ENCODE results near the gene ZBTB38. TPM values are rescaled to one million over a fixed set of nuclear protein-coding genes. Genes with fewer than 3 reads are reported as not detected.

ZBTB38 gene
- total and polyA plus RNA-seq, 2 donors (not counting 1 experiment from before 2014, with no cell fraction given), result 13.8 to 71.2 TPM

DNA sequence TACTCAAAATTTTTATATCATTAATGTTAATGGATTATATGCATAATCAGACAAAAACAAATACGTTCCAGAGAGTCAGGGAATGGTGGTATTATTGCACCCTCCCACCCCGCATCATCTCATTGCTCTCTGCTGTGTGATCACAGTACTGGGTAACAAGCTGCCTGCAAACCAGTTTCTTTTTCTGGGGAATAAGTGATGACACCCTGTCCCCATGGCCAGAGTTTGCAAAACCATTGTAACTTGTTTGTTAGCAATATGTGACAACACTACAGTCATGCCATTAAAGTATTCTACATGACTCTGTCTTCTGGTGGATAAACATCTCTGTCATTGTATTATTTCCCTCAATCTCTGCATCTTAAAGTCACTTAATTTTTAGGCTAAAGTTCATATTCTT, 39.5 kb downstream of the ZBTB38 start:
- Histone ChIP-seq H3K79me2 (ENCODE audit: control insufficient read depth, insufficient read depth, low read length) (peaks cover 5% of the 10 kb centered on the region), H3K9ac (ENCODE audit: low read length) (no peak overlapping the region), H3K36me3 (replicated peaks in 1 of 2; ENCODE audit: control extremely low read depth in 1 of 2, control insufficient read depth in 1 of 2, extremely low read depth in 1 of 2, insufficient read depth in 2 of 2, low read length in 1 of 2) (peaks cover 0 to 22% of the 10 kb centered on the region in 2 experiments), H3K4me1 (ENCODE audit: control insufficient read depth in 2 of 2, insufficient read depth in 2 of 2, low read length in 2 of 2) (peaks cover 22 to 25% of the 10 kb centered on the region in 2 donors), H3K4me2 (replicated peaks; ENCODE audit: low read depth, low read length, poor library complexity, severe bottlenecking) (no peak overlapping the region), H3K27ac (ENCODE audit: low read length in 2 of 2) (no peak overlapping the region), H3K9me3 (ENCODE audit: control extremely low read depth in 1 of 3, control insufficient read depth in 2 of 3, insufficient read depth in 1 of 3, low read length in 2 of 3) (no peaks in the 10 kb centered on the region), H3K27me3 (replicated peaks in 1 of 4; ENCODE audit: control extremely low read depth in 1 of 4, control insufficient read depth in 3 of 4, insufficient read depth in 4 of 4, low read length in 3 of 4) (no peaks in the 10 kb centered on the region), H3K4me3 (ENCODE audit: control extremely low read depth in 1 of 5, extremely low read depth in 1 of 5, insufficient read depth in 1 of 5, low read depth in 2 of 5, low read length in 4 of 5) (no peak overlapping the region), H4K20me1 (ENCODE audit: control insufficient read depth, insufficient read depth, low read length, poor library complexity, severe bottlenecking) (no peaks in the 10 kb centered on the region), H2AFZ (ENCODE audit: insufficient read depth, low read depth, low read length, poor library complexity, severe bottlenecking) (no peak overlapping the region)
- H3K27me3 Mint-ChIP-seq, result no peaks in the 10 kb centered on the region
- H3K27ac Mint-ChIP-seq, result no peak overlapping the region
- TF ChIP-seq, protein P1, sequence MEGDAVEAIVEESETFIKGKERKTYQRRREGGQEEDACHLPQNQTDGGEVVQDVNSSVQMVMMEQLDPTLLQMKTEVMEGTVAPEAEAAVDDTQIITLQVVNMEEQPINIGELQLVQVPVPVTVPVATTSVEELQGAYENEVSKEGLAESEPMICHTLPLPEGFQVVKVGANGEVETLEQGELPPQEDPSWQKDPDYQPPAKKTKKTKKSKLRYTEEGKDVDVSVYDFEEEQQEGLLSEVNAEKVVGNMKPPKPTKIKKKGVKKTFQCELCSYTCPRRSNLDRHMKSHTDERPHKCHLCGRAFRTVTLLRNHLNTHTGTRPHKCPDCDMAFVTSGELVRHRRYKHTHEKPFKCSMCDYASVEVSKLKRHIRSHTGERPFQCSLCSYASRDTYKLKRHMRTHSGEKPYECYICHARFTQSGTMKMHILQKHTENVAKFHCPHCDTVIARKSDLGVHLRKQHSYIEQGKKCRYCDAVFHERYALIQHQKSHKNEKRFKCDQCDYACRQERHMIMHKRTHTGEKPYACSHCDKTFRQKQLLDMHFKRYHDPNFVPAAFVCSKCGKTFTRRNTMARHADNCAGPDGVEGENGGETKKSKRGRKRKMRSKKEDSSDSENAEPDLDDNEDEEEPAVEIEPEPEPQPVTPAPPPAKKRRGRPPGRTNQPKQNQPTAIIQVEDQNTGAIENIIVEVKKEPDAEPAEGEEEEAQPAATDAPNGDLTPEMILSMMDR (IDR thresholded peaks at IDR 0.05), result no peak
- H3K4me1 Mint-ChIP-seq, result peaks cover 57% of the 10 kb centered on the region
- H3K9me3 Mint-ChIP-seq (ENCODE audit: insufficient read depth), result no peaks in the 10 kb centered on the region
- intact Hi-C loops (cut with micrococcal nuclease), result no loop called here
- no CpG with 5 or more reads among the region's 2 CpGs for WGBS (ENCODE audit: insufficient coverage)
- DNase-seq (no peak), ATAC-seq (ENCODE audit: low read depth) (no peak)
- H3K4me3 Mint-ChIP-seq, result no peak overlapping the region
- ChIA-PET CTCF (no interaction called here), POLR2A (no interaction called here)

DNA sequence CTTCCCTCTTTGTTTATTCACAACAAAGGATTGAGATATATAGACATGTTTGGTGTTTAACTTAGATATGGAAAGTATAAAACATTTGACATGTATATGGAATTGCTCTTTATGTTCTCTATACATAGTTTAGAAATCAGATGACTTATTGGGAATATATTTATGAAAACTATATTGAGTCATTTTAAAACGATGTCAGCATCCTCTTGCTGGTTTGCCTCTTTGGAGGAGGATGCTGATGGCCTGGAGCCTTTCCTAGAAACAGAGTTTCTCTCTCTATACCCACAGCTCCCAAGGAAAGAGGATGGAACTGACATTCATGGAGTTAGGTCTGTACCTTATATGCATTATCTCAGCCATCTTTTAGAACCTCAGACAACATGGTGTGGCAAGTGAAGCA, 40.3 kb downstream of the ZBTB38 start:
- Histone ChIP-seq H3K79me2 (ENCODE audit: control insufficient read depth, insufficient read depth, low read length) (peaks cover 13% of the 10 kb centered on the region), H3K27ac (ENCODE audit: low read length in 2 of 2) (no peak overlapping the region), H3K4me1 (ENCODE audit: control insufficient read depth in 2 of 2, insufficient read depth in 2 of 2, low read length in 2 of 2) (peaks cover 21 to 22% of the 10 kb centered on the region in 2 donors), H3K4me2 (replicated peaks; ENCODE audit: low read depth, low read length, poor library complexity, severe bottlenecking) (no peak overlapping the region), H4K20me1 (ENCODE audit: control insufficient read depth, insufficient read depth, low read length, poor library complexity, severe bottlenecking) (no peaks in the 10 kb centered on the region), H3K27me3 (replicated peaks in 1 of 4; ENCODE audit: control extremely low read depth in 1 of 4, control insufficient read depth in 3 of 4, insufficient read depth in 4 of 4, low read length in 3 of 4) (no peaks in the 10 kb centered on the region), H2AFZ (ENCODE audit: insufficient read depth, low read depth, low read length, poor library complexity, severe bottlenecking) (no peak overlapping the region), H3K9ac (ENCODE audit: low read length) (no peak overlapping the region), H3K9me3 (ENCODE audit: control extremely low read depth in 1 of 3, control insufficient read depth in 2 of 3, insufficient read depth in 1 of 3, low read length in 2 of 3) (no peaks in the 10 kb centered on the region), H3K4me3 (ENCODE audit: control extremely low read depth in 1 of 5, extremely low read depth in 1 of 5, insufficient read depth in 1 of 5, low read depth in 2 of 5, low read length in 4 of 5) (no peak overlapping the region), H3K36me3 (replicated peaks in 1 of 2; ENCODE audit: control extremely low read depth in 1 of 2, control insufficient read depth in 1 of 2, extremely low read depth in 1 of 2, insufficient read depth in 2 of 2, low read length in 1 of 2) (peaks cover 0 to 26% of the 10 kb centered on the region in 2 experiments)
- ChIA-PET POLR2A (interaction anchor here (0.7 kb wide), 1 partner anchor 88 kb away, joined by 3 read pairs; no protein-coding TSS in a partner anchor), CTCF (no interaction called here)
- no peaks in the 10 kb centered on the region for H3K27me3 Mint-ChIP-seq
- H3K4me3 Mint-ChIP-seq, result no peak overlapping the region
- H3K9me3 Mint-ChIP-seq (ENCODE audit: insufficient read depth), result no peaks in the 10 kb centered on the region
- intact Hi-C loops (cut with micrococcal nuclease), result no loop called here
- peaks cover 59% of the 10 kb centered on the region for H3K4me1 Mint-ChIP-seq
- H3K27ac Mint-ChIP-seq, result peak overlapping the region; percentile 57
- no CpG with 5 or more reads among the region's 1 CpG for WGBS (ENCODE audit: insufficient coverage)
- DNase-seq (no peak), ATAC-seq (ENCODE audit: low read depth) (no peak)
- TF ChIP-seq, protein P1 (IDR thresholded peaks at IDR 0.05), result no peak
- no peak for TF ChIP-seq EZH2 (IDR thresholded peaks at IDR 0.05; ENCODE audit: borderline replicate concordance, insufficient read depth, low read depth, low read length, poor library complexity, severe bottlenecking)

Data from B cell (primary cell).